OCI-LY1 (cell line): ENCODE data around the gene WDR5B.

ENCODE experiments used
- H2AFZ ChIP-seq: fragments of 200-600 bp; sonication (generic), shearing (Covaris generic); 2 replicates; pipeline ENCODE4 v1.6.0; 2014; ENCODE audit warnings: antibody characterized with exemption, mild to moderate bottlenecking, low read length
- H3F3A ChIP-seq: fragments of 200-600 bp; sonication (generic), shearing (Covaris generic); 2 replicates; pipeline ENCODE4 v1.6.0; 2014; ENCODE audit warnings: mild to moderate bottlenecking, antibody characterized with exemption, low read length, moderate library complexity; ENCODE audit not compliant: insufficient read depth
- H3K27ac ChIP-seq: fragments of 200-600 bp; sonication (generic); 2 replicates; pipeline ENCODE4 v1.5.1; 2014; ENCODE audit warnings: low read length, mixed run types, mild to moderate bottlenecking, low read depth; ENCODE audit not compliant: poor library complexity, severe bottlenecking
- H3K27me3 ChIP-seq: fragments of 200-600 bp; sonication (generic); 2 replicates; pipeline ENCODE4 v1.6.0; 2014; ENCODE audit warnings: antibody characterized with exemption, mild to moderate bottlenecking, low read length, moderate library complexity; ENCODE audit not compliant: insufficient read depth
- H3K36me3 ChIP-seq: fragments of 200-600 bp; sonication (generic); 2 replicates; pipeline ENCODE4 v1.6.1; 2014; ENCODE audit warnings: mild to moderate bottlenecking, antibody characterized with exemption, low read length, moderate library complexity, mixed read lengths; ENCODE audit not compliant: insufficient read depth
- H3K4me1 ChIP-seq: fragments of 200-600 bp; sonication (generic); 2 replicates; pipeline ENCODE4 v1.5.1; 2014; ENCODE audit warnings: mild to moderate bottlenecking, low read length, moderate library complexity; ENCODE audit not compliant: insufficient read depth, severe bottlenecking
- H3K4me2 ChIP-seq: fragments of 200-600 bp; sonication (generic), shearing (Covaris generic); 2 replicates; pipeline ENCODE4 v1.6.1; 2014; ENCODE audit warnings: low read length
- H3K4me3 ChIP-seq: fragments of 200-600 bp; sonication (generic); 2 replicates; pipeline ENCODE4 v1.5.1; 2014; ENCODE audit warnings: low read length, low read depth, mild to moderate bottlenecking, mixed read lengths; ENCODE audit not compliant: poor library complexity, severe bottlenecking
- H3K79me2 ChIP-seq: fragments of 200-600 bp; shearing (Covaris generic); 2 replicates; pipeline ENCODE4 v1.6.1; 2016; ENCODE audit warnings: mixed run types, low read length, mixed read lengths; ENCODE audit not compliant: insufficient read depth
- H3K9ac ChIP-seq: fragments of 200-600 bp; sonication (generic), shearing (Covaris generic); 2 replicates; pipeline ENCODE4 v1.6.1; 2014; ENCODE audit warnings: mild to moderate bottlenecking, low read length, mixed read lengths
- H3K9me2 ChIP-seq: fragments of 200-600 bp; sonication (generic), shearing (Covaris generic); 2 replicates; pipeline ENCODE4 v1.6.1; 2014; ENCODE audit warnings: low read depth, mild to moderate bottlenecking, low read length, mixed read lengths
- H3K9me3 ChIP-seq: fragments of 200-600 bp; shearing (Covaris generic); 2 replicates; pipeline ENCODE4 v1.6.1; 2014; ENCODE audit warnings: low read length, mixed read lengths
- H4K20me1 ChIP-seq: fragments of 200-600 bp; sonication (generic), shearing (Covaris generic); 2 replicates; pipeline ENCODE4 v1.6.0; 2016; ENCODE audit warnings: mild to moderate bottlenecking, low read length; ENCODE audit not compliant: insufficient read depth
- EZH2 ChIP-seq: fragments of 200-600 bp; sonication (generic), shearing (Covaris generic); IDR thresholded peaks from 2 replicates; pipeline ENCODE4 v1.8.0; 2017; ENCODE audit warnings: borderline replicate concordance, mixed run types, mild to moderate bottlenecking, antibody characterized with exemption, low read length, moderate library complexity, mixed read lengths
- TF ChIP-seq, protein P1 (sequence below): fragments of 200-600 bp; sonication (generic), shearing (Covaris generic); IDR thresholded peaks from 2 replicates; pipeline ENCODE4 v1.5.1; 2017; ENCODE audit warnings: mild to moderate bottlenecking, antibody characterized with exemption, low read length, moderate library complexity, mixed read lengths

Gene WDR5B

DNA sequence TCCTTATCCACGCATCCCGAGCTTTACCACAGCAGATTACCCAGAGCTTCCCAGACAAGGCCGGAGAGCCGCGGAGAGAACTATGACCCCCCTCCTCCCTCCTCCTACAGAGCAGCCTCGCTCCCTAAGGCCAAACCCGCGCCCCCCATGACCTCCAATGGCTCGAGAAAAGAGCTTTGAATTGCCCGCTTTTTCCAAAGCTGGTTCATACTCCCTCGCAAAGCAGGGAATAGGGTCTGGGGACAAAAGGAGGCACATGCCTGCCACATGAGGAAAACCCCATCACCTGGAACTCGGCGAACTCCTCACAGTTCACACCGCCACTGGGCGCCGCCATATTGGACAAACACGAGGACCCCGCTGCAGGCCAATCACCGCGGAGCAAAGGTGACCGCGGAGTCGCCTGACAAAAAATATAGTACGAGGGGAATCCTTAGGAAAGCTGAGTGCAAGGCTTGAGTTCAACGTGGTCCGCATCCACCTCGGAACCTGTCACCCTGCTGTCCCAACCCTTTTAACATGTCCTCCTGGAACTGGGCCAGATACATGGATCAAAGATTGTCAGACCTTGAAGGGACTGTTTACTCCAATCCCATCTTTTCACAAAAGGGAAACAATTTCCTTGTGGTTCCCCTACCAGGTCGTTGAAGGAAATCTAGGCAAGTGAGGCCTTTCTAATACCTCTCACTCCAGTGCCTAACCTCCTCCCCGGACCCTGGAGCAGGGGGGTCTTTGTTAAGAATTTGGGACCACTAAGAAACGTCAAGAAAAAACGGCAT, 32.8 kb downstream of the WDR5B start, which contains the start of gene MIX23:
TSS of gene MIX23 (minus strand) at position 344 of the 779 bp plus-strand sequence. CDS start at position 337, 7 bp downstream.
- peak within 1 kb of the TSS; percentile 90 for H2AFZ ChIP-seq
- H3F3A ChIP-seq: no peaks in the 10 kb centered on the region; the same call in 1 of the 2 replicates
- peak within 1 kb of the TSS; percentile 89 for H3K9ac ChIP-seq
- no peaks in the 10 kb centered on the region for H3K9me2 ChIP-seq
- H3K27me3 ChIP-seq: no peaks in the 10 kb centered on the region
- no peaks in the 10 kb centered on the region for H4K20me1 ChIP-seq
- no peaks in the 10 kb centered on the region for H3K9me3 ChIP-seq
- peaks cover 48% of the 10 kb centered on the region for H3K79me2 ChIP-seq
- peaks cover 17% of the 10 kb centered on the region; the same call in 1 of the 2 replicates for H3K36me3 ChIP-seq
- peaks cover 53% of the 10 kb centered on the region for H3K4me1 ChIP-seq
- H3K27ac ChIP-seq: peak within 1 kb of the TSS; percentile 76
- no peak for TF ChIP-seq EZH2
- TF ChIP-seq, protein P1, sequence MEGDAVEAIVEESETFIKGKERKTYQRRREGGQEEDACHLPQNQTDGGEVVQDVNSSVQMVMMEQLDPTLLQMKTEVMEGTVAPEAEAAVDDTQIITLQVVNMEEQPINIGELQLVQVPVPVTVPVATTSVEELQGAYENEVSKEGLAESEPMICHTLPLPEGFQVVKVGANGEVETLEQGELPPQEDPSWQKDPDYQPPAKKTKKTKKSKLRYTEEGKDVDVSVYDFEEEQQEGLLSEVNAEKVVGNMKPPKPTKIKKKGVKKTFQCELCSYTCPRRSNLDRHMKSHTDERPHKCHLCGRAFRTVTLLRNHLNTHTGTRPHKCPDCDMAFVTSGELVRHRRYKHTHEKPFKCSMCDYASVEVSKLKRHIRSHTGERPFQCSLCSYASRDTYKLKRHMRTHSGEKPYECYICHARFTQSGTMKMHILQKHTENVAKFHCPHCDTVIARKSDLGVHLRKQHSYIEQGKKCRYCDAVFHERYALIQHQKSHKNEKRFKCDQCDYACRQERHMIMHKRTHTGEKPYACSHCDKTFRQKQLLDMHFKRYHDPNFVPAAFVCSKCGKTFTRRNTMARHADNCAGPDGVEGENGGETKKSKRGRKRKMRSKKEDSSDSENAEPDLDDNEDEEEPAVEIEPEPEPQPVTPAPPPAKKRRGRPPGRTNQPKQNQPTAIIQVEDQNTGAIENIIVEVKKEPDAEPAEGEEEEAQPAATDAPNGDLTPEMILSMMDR: no peak
- peak within 1 kb of the TSS; percentile 89 for H3K4me3 ChIP-seq
- peak within 1 kb of the TSS; percentile 98 for H3K4me2 ChIP-seq

DNA sequence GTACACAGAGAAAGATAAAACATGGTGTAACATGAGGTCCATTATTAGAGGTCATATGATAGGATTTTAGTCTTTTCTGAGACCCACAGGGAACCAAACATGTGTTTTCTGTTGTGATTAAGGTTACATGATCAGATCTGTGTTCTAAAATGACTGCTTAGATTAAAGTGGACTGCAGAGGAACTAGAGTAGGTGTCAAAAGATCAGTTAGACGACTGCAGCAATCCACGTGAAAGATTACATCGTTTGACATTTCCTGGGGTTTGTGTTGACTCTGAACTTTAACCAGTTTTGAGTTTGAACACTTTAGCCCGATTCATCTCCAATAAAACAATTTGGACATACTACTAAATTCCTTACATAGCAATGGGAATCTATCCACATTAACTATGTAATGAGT, 37.9 kb downstream of the WDR5B start:
- peaks cover 37% of the 10 kb centered on the region for H3K79me2 ChIP-seq
- TF ChIP-seq, protein P1: no peak
- TF ChIP-seq EZH2: no peak

GRCh38 chr3:122374034-122374433, 41.8 kb downstream of the WDR5B start:
- H3K4me1 ChIP-seq: no peaks in the 10 kb centered on the region
- no peak overlapping the region for H3K9ac ChIP-seq
- no peaks in the 10 kb centered on the region for H4K20me1 ChIP-seq
- H3K9me2 ChIP-seq: no peaks in the 10 kb centered on the region
- no peak overlapping the region for H3K4me2 ChIP-seq
- H3K27me3 ChIP-seq: no peaks in the 10 kb centered on the region
- no peak overlapping the region for H2AFZ ChIP-seq
- no peak overlapping the region for H3K27ac ChIP-seq
- TF ChIP-seq, protein P1: no peak
- no peak for TF ChIP-seq EZH2
- H3K4me3 ChIP-seq: no peak overlapping the region
- H3K36me3 ChIP-seq: peaks cover 27% of the 10 kb centered on the region; the same call in 1 of the 2 replicates
- peaks cover 17% of the 10 kb centered on the region for H3K79me2 ChIP-seq
- no peaks in the 10 kb centered on the region for H3K9me3 ChIP-seq
- no peaks in the 10 kb centered on the region for H3F3A ChIP-seq

More for the DNA sequence above, 37.9 kb downstream of the WDR5B start:
- Histone ChIP-seq H3K27ac (no peak overlapping the region), H3F3A (no peaks in the 10 kb centered on the region), H4K20me1 (no peaks in the 10 kb centered on the region), H3K4me3 (no peak overlapping the region), H3K27me3 (no peaks in the 10 kb centered on the region), H3K4me1 (peaks cover 21% of the 10 kb centered on the region), H3K9me2 (no peaks in the 10 kb centered on the region), H3K9ac (no peak overlapping the region), H3K4me2 (no peak overlapping the region), H2AFZ (no peak overlapping the region), H3K36me3 (no peaks in the 10 kb centered on the region), H3K9me3 (no peaks in the 10 kb centered on the region)
